HepG2 (cell line): Measurements from ENCODE around the gene MAP3K9. TPM values are rescaled to one million over a fixed set of nuclear protein-coding genes. Genes with fewer than 3 reads are reported as not detected.
A peak's percentile ranks its signal among the peaks of the same experiment; 100 is the strongest.

Experiments used
- CCAR2 ChIP-seq: fragments of 200-400 bp; formaldehyde crosslinking; optimal IDR thresholded peaks from 2 replicates; pipeline ENCODE3; 2018; ENCODE audit warnings: low read depth, mild to moderate bottlenecking, low read length, moderate library complexity
- ISL2 ChIP-seq: sonication (generic); formaldehyde crosslinking; IDR thresholded peaks from 2 replicates; pipeline ENCODE4 v1.5.0; 2020; ENCODE audit warnings: missing genetic modification reagents
- KDM4B ChIP-seq: sonication (generic); formaldehyde crosslinking; IDR thresholded peaks from 2 replicates; pipeline ENCODE4 v1.4.0; 2020; ENCODE audit warnings: missing genetic modification reagents
- KDM5B ChIP-seq: sonication (generic); formaldehyde crosslinking; IDR thresholded peaks from 2 replicates; pipeline ENCODE4 v1.4.0; 2020; ENCODE audit warnings: missing genetic modification reagents, mild to moderate bottlenecking, borderline replicate concordance
- KLF11 ChIP-seq: IDR thresholded peaks from 2 replicates; pipeline ENCODE4 v1.6.1; 2016; ENCODE audit warnings: missing compliant biosample characterization
- MAFK ChIP-seq, 2 experiments: IDR thresholded peaks in 1 of 2; conservative IDR thresholded peaks in 1 of 2; 2 replicates each; pipeline ENCODE4 v1.6.1; 2011; ENCODE audit warnings: improper control_type of control experiment in 2 of 2, low read length in 2 of 2
- MAZ ChIP-seq, 2 experiments: sonication (generic) in 1 of 2; formaldehyde crosslinking in 1 of 2; IDR thresholded peaks; 2 replicates each; pipeline versions ENCODE4 v1.5.0 to v1.6.1; 2012 to 2020; ENCODE audit warnings: low read depth in 2 of 2, mild to moderate bottlenecking in 2 of 2, borderline replicate concordance in 1 of 2, improper control_type of control experiment in 1 of 2, low read length in 1 of 2, missing genetic modification reagents in 1 of 2, moderate library complexity in 1 of 2
- NBN ChIP-seq: fragments of 450-650 bp; conservative IDR thresholded peaks from 2 replicates; pipeline ENCODE4 v1.6.1; 2017
- NONO ChIP-seq, 2 experiments: fragments of 450-650 bp in 1 of 2; sonication (generic) in 1 of 2; formaldehyde crosslinking in 1 of 2; IDR thresholded peaks in 1 of 2; conservative IDR thresholded peaks in 1 of 2; 2 replicates each; pipeline versions ENCODE4 v1.6.1 to v1.8.0; 2017 to 2022; ENCODE audit warnings: mild to moderate bottlenecking in 1 of 2, missing genetic modification reagents in 1 of 2, moderate library complexity in 1 of 2
- NPAS2 ChIP-seq: sonication (generic); formaldehyde crosslinking; IDR thresholded peaks from 2 replicates; pipeline ENCODE4 v1.8.0; 2022; ENCODE audit warnings: mild to moderate bottlenecking, missing genetic modification reagents, borderline replicate concordance
- NR2C2 ChIP-seq: sonication (generic); formaldehyde crosslinking; IDR thresholded peaks from 2 replicates; pipeline ENCODE4 v1.4.0; 2020; ENCODE audit warnings: missing genetic modification reagents, mild to moderate bottlenecking, moderate library complexity, borderline replicate concordance
- SP4 ChIP-seq: sonication (generic); formaldehyde crosslinking; IDR thresholded peaks from 2 replicates; pipeline ENCODE4 v1.8.1; 2023; ENCODE audit warnings: mild to moderate bottlenecking, missing genetic modification reagents
- ZFP62 ChIP-seq: sonication (generic); formaldehyde crosslinking; IDR thresholded peaks from 2 replicates; pipeline ENCODE4 v1.4.0; 2020; ENCODE audit warnings: missing genetic modification reagents
- ZMAT3 ChIP-seq: sonication (generic); formaldehyde crosslinking; conservative IDR thresholded peaks from 2 replicates; pipeline ENCODE4 v1.7.0; 2021; ENCODE audit warnings: missing genetic modification reagents
- ZNF263 ChIP-seq: sonication (generic); formaldehyde crosslinking; IDR thresholded peaks from 2 replicates; pipeline ENCODE4 v1.4.0; 2020; ENCODE audit warnings: missing genetic modification reagents
- ZNF460 ChIP-seq: sonication (generic); formaldehyde crosslinking; IDR thresholded peaks from 2 replicates; pipeline ENCODE4 v1.5.1; 2020; ENCODE audit warnings: missing genetic modification reagents, mild to moderate bottlenecking, borderline replicate concordance
- ZNF775 ChIP-seq: sonication (generic); formaldehyde crosslinking; IDR thresholded peaks from 2 replicates; pipeline ENCODE4 v1.4.0; 2020; ENCODE audit warnings: missing genetic modification reagents, mild to moderate bottlenecking, moderate library complexity, borderline replicate concordance
- ZNF780A ChIP-seq: sonication (generic); formaldehyde crosslinking; IDR thresholded peaks from 2 replicates; pipeline ENCODE4 v1.8.0; 2022; ENCODE audit warnings: mild to moderate bottlenecking, missing genetic modification reagents, moderate library complexity
- ZNF788 ChIP-seq: sonication (generic); formaldehyde crosslinking; IDR thresholded peaks from 2 replicates; pipeline ENCODE4 v1.5.0; 2020; ENCODE audit warnings: mild to moderate bottlenecking, missing genetic modification reagents, borderline replicate concordance
- ZNF841 ChIP-seq: sonication (generic); formaldehyde crosslinking; IDR thresholded peaks from 2 replicates; pipeline ENCODE4 v1.8.1; 2023; ENCODE audit warnings: missing genetic modification reagents, borderline replicate concordance
- polyA plus RNA-seq, 8 experiments: library from polyadenylated mRNA; depleted of rRNA in 3 of 8; stranded (reverse) in 7 of 8; unstranded in 1 of 8; fragments of >200 nt; fragmentation: Illumina TruSeq in 4 of 8; extraction: Trizol in 4 of 8; gene quantifications; 2 replicates each; pipeline versions ENCODE4 v1.2.1 to v1.2.3, GENCODE V29; 2011 to 2016; ENCODE audit warnings: low read depth in 4 of 8, missing spikeins in 1 of 8, mixed read lengths in 1 of 8; ENCODE audit not compliant: insufficient read depth in 1 of 8
- total RNA-seq, 5 experiments: library from RNA; depleted of rRNA; stranded (reverse); fragments of >200 nt; fragmentation: Illumina TruSeq; extraction: Trizol; gene quantifications; 2 replicates each; pipeline ENCODE4 v1.2.3, GENCODE V29; 2016; ENCODE audit warnings: low read depth in 1 of 5
- TF ChIP-seq, protein P1 (sequence below): sonication (generic); formaldehyde crosslinking; IDR thresholded peaks from 2 replicates; pipeline ENCODE4 v1.9.0; 2022; ENCODE audit warnings: missing genetic modification reagents, mild to moderate bottlenecking, borderline replicate concordance
- TF ChIP-seq, protein P2 (sequence below): sonication (generic); IDR thresholded peaks from 2 replicates; pipeline ENCODE4 v1.6.1; 2016; ENCODE audit warnings: low read depth, borderline replicate concordance
- TF ChIP-seq, protein P3 (sequence below): IDR thresholded peaks from 2 replicates; pipeline ENCODE4 v1.4.0; 2020; ENCODE audit warnings: mild to moderate bottlenecking, missing genetic modification reagents

MAP3K9 gene
- total and polyA plus RNA-seq, 2 of the 13 experiments (the other 11 are each of a cell fraction or from before 2014, with no cell fraction given) = 4.3 to 4.5 TPM

DNA sequence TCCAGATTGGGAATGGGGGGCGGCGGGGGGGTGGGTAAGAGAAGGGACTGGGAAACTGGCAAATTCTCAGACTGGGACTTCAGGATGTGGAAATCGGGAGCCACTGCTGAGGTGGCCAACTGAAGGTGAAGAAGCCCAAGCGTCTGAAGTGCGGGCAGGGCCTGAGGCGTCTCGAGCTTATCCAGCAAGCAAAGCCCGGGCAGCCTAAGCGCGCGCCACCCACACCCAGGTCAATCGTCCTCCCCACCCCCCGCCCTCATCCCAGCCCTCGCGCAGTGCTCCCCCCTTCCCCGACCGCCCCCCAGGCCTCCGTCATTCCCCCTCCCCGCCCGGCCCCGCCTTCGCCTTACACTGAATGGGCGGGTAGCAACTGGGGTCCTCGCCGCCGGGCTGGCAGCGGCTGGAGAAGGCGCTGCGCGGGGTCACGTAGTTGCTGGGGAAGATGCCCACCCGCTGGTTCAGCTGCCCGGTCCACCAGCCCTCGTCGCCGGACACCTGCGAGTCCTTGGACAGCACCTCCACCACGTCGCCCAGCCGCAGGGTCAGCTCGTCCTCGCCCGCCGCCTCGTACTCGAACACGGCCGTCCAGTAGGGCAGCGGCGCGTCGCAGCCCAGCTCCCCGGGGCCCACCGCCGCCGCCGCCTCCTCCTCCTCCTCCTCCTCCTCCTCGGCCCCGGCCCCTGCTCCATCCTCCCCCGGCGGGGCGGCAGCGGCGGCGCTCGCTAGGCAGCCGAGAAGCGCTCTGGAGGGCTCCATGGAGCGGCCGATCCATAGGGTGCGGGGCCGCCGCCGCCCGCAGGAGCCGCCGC lies 693 bp downstream of the MAP3K9 start (continued):
- TF ChIP-seq, protein P1, sequence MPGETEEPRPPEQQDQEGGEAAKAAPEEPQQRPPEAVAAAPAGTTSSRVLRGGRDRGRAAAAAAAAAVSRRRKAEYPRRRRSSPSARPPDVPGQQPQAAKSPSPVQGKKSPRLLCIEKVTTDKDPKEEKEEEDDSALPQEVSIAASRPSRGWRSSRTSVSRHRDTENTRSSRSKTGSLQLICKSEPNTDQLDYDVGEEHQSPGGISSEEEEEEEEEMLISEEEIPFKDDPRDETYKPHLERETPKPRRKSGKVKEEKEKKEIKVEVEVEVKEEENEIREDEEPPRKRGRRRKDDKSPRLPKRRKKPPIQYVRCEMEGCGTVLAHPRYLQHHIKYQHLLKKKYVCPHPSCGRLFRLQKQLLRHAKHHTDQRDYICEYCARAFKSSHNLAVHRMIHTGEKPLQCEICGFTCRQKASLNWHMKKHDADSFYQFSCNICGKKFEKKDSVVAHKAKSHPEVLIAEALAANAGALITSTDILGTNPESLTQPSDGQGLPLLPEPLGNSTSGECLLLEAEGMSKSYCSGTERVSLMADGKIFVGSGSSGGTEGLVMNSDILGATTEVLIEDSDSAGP (CRISPR knock-in tag) = peak; percentile 55; the same call in 1 of the 2 replicates
- TF ChIP-seq KDM5B (peak; percentile 56; the same call in 1 of the 2 replicates), NONO (IDR thresholded peaks at IDR 0.05) (no peak), NONO (CRISPR knock-in tag; conservative IDR thresholded peaks at IDR 0.05) (no peak), SP4 (CRISPR knock-in tag) (no peak), ZFP62 (CRISPR knock-in tag) (no peak), ZNF775 (no peak), KDM4B (CRISPR knock-in tag) (no peak), MAFK (conservative IDR thresholded peaks at IDR 0.05 in 1 of 2, IDR thresholded peaks at IDR 0.05 in 1 of 2; ENCODE audit: low read length in 2 of 2) (no peak), ZNF788 (no peak), ZNF263 (CRISPR knock-in tag) (peak; percentile 96), NR2C2 (no peak), ZMAT3 (CRISPR knock-in tag) (no peak), CCAR2 (no peak), KLF11 (CRISPR knock-in tag) (no peak), NPAS2 (no peak), NBN (no peak), MAZ (IDR thresholded peaks at IDR 0.05; ENCODE audit: borderline replicate concordance, low read depth, low read length) (no peak), MAZ (CRISPR knock-in tag; IDR thresholded peaks at IDR 0.05; ENCODE audit: low read depth) (no peak), ZNF460 (CRISPR knock-in tag) (no peak), ISL2 (CRISPR knock-in tag) (no peak), ZNF780A (no peak), ZNF841 (CRISPR knock-in tag) (no peak)
- TF ChIP-seq, protein P2, sequence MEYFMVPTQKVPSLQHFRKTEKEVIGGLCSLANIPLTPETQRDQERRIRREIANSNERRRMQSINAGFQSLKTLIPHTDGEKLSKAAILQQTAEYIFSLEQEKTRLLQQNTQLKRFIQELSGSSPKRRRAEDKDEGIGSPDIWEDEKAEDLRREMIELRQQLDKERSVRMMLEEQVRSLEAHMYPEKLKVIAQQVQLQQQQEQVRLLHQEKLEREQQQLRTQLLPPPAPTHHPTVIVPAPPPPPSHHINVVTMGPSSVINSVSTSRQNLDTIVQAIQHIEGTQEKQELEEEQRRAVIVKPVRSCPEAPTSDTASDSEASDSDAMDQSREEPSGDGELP = no peak
- TF ChIP-seq, protein P3, sequence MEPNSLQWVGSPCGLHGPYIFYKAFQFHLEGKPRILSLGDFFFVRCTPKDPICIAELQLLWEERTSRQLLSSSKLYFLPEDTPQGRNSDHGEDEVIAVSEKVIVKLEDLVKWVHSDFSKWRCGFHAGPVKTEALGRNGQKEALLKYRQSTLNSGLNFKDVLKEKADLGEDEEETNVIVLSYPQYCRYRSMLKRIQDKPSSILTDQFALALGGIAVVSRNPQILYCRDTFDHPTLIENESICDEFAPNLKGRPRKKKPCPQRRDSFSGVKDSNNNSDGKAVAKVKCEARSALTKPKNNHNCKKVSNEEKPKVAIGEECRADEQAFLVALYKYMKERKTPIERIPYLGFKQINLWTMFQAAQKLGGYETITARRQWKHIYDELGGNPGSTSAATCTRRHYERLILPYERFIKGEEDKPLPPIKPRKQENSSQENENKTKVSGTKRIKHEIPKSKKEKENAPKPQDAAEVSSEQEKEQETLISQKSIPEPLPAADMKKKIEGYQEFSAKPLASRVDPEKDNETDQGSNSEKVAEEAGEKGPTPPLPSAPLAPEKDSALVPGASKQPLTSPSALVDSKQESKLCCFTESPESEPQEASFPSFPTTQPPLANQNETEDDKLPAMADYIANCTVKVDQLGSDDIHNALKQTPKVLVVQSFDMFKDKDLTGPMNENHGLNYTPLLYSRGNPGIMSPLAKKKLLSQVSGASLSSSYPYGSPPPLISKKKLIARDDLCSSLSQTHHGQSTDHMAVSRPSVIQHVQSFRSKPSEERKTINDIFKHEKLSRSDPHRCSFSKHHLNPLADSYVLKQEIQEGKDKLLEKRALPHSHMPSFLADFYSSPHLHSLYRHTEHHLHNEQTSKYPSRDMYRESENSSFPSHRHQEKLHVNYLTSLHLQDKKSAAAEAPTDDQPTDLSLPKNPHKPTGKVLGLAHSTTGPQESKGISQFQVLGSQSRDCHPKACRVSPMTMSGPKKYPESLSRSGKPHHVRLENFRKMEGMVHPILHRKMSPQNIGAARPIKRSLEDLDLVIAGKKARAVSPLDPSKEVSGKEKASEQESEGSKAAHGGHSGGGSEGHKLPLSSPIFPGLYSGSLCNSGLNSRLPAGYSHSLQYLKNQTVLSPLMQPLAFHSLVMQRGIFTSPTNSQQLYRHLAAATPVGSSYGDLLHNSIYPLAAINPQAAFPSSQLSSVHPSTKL = no peak
